ENCODE measurements around the gene MIAT.

Gene MIAT

GRCh38 chr22:26648528-26649388 lies 8.6 kb upstream of the MIAT start:
- Mint-ChIP-seq H3K4me3 (peak overlapping the region; percentile 14), H3K9me3 (ENCODE audit: low read depth) (no peaks in the 10 kb centered on the region), H3K36me3 (no peaks in the 10 kb centered on the region), H3K4me1 (ENCODE audit: low read depth) (peaks cover 52% of the 10 kb centered on the region), H3K27me3 (no peaks in the 10 kb centered on the region), H3K27ac (peak overlapping the region; percentile 7)

- Mint-ChIP-seq H3K9me3 (ENCODE audit: low read depth) (no peaks in the 10 kb centered on the region), H3K27me3 (no peaks in the 10 kb centered on the region), H3K27ac (no peak overlapping the region), H3K4me3 (no peak overlapping the region), H3K36me3 (no peaks in the 10 kb centered on the region), H3K4me1 (ENCODE audit: low read depth) (peaks cover 34% of the 10 kb centered on the region)
These were observed 6.5 kb upstream of the MIAT start for GRCh38 chr22:26650722-26651421.

DNA sequence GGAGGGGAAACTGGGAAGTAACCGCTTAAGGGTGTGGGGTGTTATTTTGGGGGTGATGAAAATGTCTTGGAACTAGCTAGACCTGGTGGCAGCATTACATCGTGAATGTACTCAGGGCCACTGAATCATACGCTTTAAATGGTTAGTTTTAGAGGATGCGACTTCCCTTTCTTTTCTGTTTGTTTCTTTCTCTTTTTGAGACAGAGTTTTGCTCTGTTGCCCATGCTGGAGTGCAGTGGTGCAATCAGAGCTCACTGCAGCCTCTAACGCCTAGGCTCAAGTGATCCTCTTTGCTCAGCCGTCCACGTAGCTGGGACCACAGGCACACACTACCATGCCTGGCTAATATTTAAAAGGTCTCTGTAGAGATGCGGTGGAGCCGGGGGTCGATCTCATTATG lies 5.6 kb upstream of the MIAT start:
- Mint-ChIP-seq H3K27ac (no peak overlapping the region), H3K27me3 (no peaks in the 10 kb centered on the region), H3K4me1 (ENCODE audit: low read depth) (peaks cover 27% of the 10 kb centered on the region), H3K4me3 (no peak overlapping the region), H3K36me3 (no peaks in the 10 kb centered on the region), H3K9me3 (ENCODE audit: low read depth) (no peaks in the 10 kb centered on the region)

DNA sequence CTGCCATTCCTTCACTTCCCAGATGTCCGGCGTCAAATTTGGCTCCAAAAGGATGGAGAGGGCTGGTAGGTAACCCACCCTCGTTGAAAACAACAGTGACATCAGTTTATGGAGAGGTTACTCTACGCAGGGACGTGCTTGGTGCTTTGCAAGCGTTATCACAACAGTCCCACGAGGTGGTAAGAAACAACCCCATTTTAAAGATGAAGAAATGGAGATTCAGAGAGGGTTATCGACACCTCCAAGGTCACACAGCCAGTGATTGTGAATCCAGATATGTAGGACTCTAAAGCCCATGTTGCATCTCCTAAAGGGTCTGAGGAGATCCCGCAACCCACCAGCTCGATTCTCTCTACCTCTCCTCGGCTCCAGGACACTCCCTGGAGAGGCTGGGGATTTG lies 773 bp downstream of the MIAT start:
- no peaks in the 10 kb centered on the region for H3K9me3 Mint-ChIP-seq (ENCODE audit: low read depth)
- peak overlapping the region; percentile 91 for H3K4me3 Mint-ChIP-seq
- H3K27me3 Mint-ChIP-seq: no peaks in the 10 kb centered on the region

GRCh38 chr22:26658671-26659478 lies 1.5 kb downstream of the MIAT start:
- peak overlapping the region; percentile 91 for H3K4me3 Mint-ChIP-seq
- no peaks in the 10 kb centered on the region for H3K9me3 Mint-ChIP-seq (ENCODE audit: low read depth)
- H3K36me3 Mint-ChIP-seq: no peaks in the 10 kb centered on the region
- H3K27ac Mint-ChIP-seq: peak overlapping the region; percentile 83
- H3K4me1 Mint-ChIP-seq (ENCODE audit: low read depth): peaks cover 21% of the 10 kb centered on the region
- no peaks in the 10 kb centered on the region for H3K27me3 Mint-ChIP-seq

More for the DNA sequence above, 773 bp downstream of the MIAT start:
- Mint-ChIP-seq H3K27ac (peak overlapping the region; percentile 85), H3K36me3 (no peaks in the 10 kb centered on the region), H3K4me1 (ENCODE audit: low read depth) (peaks cover 19% of the 10 kb centered on the region)

GRCh38 chr22:26660356-26660755 lies 3.0 kb downstream of the MIAT start:
- Mint-ChIP-seq H3K36me3 (no peaks in the 10 kb centered on the region), H3K4me1 (ENCODE audit: low read depth) (peaks cover 34% of the 10 kb centered on the region), H3K9me3 (ENCODE audit: low read depth) (no peaks in the 10 kb centered on the region), H3K27me3 (no peaks in the 10 kb centered on the region), H3K4me3 (no peak overlapping the region), H3K27ac (no peak overlapping the region)

- H3K4me3 Mint-ChIP-seq: no peak overlapping the region
- no peaks in the 10 kb centered on the region for H3K36me3 Mint-ChIP-seq
- H3K9me3 Mint-ChIP-seq (ENCODE audit: low read depth): no peaks in the 10 kb centered on the region
- peaks cover 40% of the 10 kb centered on the region for H3K4me1 Mint-ChIP-seq (ENCODE audit: low read depth)
- H3K27ac Mint-ChIP-seq: no peak overlapping the region
- H3K27me3 Mint-ChIP-seq: no peaks in the 10 kb centered on the region
These were observed 3.7 kb downstream of the MIAT start for GRCh38 chr22:26660961-26661578.

GRCh38 chr22:26662160-26662559 lies 4.8 kb downstream of the MIAT start:
- Mint-ChIP-seq H3K27ac (no peak overlapping the region), H3K4me3 (no peak overlapping the region), H3K36me3 (no peaks in the 10 kb centered on the region), H3K4me1 (ENCODE audit: low read depth) (peaks cover 41% of the 10 kb centered on the region), H3K9me3 (ENCODE audit: low read depth) (no peaks in the 10 kb centered on the region), H3K27me3 (no peaks in the 10 kb centered on the region)

DNA sequence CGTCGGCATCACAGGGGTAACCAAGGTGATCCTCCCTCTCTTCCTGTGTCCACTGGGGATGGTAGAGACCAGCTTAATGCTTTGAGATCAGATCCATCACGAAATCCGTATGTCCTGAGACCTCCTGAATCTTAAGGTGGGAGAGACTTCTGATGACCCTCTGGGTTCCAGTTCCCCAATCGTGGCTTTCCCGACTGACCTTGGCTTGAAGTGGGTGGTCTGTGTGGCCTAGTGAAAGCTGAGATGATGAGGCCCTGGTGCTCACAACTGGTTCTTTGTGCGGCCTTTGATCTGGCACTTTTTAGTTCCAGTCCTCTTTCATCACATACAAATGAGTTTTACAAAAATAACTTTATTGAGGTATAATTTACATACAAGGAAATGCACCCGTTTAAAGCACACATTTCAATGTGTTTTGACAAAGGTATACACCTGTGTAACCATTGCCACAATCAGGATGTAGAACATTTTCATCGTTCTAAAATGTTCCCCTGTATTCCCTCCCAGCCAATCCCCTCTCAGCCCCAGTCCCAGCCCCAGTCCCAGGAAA lies 6.1 kb downstream of the MIAT start:
- Mint-ChIP-seq H3K4me1 (ENCODE audit: low read depth) (peaks cover 36% of the 10 kb centered on the region), H3K27ac (no peak overlapping the region), H3K4me3 (no peak overlapping the region), H3K36me3 (peaks cover 2% of the 10 kb centered on the region), H3K9me3 (ENCODE audit: low read depth) (no peaks in the 10 kb centered on the region), H3K27me3 (no peaks in the 10 kb centered on the region)

DNA sequence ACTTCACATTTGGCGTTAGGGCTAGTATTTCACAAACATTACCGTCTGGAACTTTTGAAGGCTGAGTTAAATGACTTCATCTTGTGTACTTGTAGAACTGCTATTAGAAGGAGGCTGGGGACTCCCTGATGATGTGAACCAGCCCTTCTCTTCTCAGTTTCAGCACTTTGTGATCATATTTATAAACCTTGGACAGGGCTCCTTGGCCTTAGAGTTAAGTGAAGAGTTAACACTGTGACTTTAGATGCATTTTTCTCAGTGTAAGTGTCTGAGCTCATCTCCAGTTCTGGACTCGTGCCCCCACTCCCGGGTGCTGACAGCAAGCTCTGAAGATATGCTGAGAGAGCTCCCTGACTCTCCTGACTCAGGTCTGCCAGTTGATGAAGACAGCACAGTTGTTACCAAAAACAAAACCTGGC lies 8.4 kb downstream of the MIAT start:
- peak overlapping the region; percentile 86 for H3K27ac Mint-ChIP-seq
- H3K4me3 Mint-ChIP-seq: peak overlapping the region; percentile 75
- peaks cover 38% of the 10 kb centered on the region for H3K4me1 Mint-ChIP-seq (ENCODE audit: low read depth)
- H3K9me3 Mint-ChIP-seq (ENCODE audit: low read depth): no peaks in the 10 kb centered on the region
- peaks cover 2% of the 10 kb centered on the region for H3K36me3 Mint-ChIP-seq
- no peaks in the 10 kb centered on the region for H3K27me3 Mint-ChIP-seq

DNA sequence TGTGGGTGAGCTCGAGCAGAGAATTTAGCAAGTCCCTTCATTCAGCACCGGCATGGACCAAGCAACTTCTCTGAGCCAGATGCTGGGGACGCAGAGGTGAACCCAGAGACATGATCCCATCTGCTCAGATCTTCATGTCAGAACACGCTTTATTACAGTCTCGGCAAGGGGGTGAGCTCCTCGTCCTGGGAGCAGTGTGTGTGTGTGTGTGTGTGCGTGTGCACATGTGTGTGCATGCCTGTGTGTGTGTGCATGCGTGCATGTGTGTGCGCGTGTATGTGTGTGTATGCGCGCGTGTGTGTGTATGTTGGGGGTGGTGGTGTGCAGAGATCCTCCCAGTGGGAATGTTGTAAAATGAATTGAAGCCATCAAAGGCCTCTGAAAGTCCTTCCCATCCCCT lies 9.8 kb downstream of the MIAT start:
- H3K4me3 Mint-ChIP-seq: no peak overlapping the region
- H3K27me3 Mint-ChIP-seq: no peaks in the 10 kb centered on the region
- H3K27ac Mint-ChIP-seq: no peak overlapping the region
- H3K4me1 Mint-ChIP-seq (ENCODE audit: low read depth): peaks cover 52% of the 10 kb centered on the region
- H3K36me3 Mint-ChIP-seq: peaks cover 2% of the 10 kb centered on the region
- H3K9me3 Mint-ChIP-seq (ENCODE audit: low read depth): no peaks in the 10 kb centered on the region

DNA sequence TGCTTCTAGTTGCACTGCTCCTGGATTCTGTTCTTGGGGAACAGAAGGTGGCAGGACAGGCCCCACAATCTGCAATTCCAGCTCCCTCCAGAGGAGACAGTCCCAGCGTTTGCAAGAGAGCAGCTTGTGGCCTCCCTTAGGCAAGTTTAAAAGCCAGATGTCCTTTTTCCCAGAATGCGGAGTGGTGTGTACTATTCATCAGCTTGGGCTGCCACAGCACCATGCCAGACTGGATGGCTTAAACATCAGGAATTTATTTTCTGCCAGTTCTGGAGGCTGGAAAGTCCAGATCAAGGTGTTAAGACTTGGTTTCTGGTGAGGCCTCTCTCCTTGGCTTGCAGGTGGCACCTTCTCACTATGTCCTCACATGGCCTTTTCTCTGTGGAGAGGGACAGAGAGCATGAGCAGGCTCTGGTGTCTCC lies 11.7 kb downstream of the MIAT start:
- H3K27ac Mint-ChIP-seq: peak overlapping the region; percentile 71
- H3K36me3 Mint-ChIP-seq: peaks cover 2% of the 10 kb centered on the region
- peaks cover 61% of the 10 kb centered on the region for H3K4me1 Mint-ChIP-seq (ENCODE audit: low read depth)
- H3K4me3 Mint-ChIP-seq: no peak overlapping the region
- H3K9me3 Mint-ChIP-seq (ENCODE audit: low read depth): no peaks in the 10 kb centered on the region
- H3K27me3 Mint-ChIP-seq: no peaks in the 10 kb centered on the region

DNA sequence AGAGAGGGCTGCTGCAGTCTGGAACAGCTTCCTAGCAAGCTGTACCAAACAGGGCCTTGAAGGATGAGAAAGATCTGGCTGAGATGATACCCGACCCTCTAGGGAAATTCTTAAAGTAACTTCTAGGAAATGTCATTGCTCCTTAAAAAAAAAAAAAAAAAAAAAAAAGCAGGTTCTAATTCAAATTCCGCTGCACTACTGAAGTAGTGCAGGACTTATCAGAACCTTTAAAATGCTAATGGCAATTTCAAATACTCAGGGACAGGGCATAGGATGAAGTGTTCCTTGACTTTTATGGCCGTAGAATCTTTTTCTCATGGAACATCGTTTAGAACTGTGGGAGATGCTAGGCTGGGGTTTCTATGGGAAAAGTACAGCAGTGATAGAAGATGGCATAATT lies 13.1 kb downstream of the MIAT start:
- Mint-ChIP-seq H3K4me1 (ENCODE audit: low read depth) (peaks cover 62% of the 10 kb centered on the region), H3K27ac (peak overlapping the region; percentile 99), H3K4me3 (peak overlapping the region; percentile 97), H3K27me3 (no peaks in the 10 kb centered on the region), H3K9me3 (ENCODE audit: low read depth) (no peaks in the 10 kb centered on the region), H3K36me3 (peaks cover 2% of the 10 kb centered on the region)

DNA sequence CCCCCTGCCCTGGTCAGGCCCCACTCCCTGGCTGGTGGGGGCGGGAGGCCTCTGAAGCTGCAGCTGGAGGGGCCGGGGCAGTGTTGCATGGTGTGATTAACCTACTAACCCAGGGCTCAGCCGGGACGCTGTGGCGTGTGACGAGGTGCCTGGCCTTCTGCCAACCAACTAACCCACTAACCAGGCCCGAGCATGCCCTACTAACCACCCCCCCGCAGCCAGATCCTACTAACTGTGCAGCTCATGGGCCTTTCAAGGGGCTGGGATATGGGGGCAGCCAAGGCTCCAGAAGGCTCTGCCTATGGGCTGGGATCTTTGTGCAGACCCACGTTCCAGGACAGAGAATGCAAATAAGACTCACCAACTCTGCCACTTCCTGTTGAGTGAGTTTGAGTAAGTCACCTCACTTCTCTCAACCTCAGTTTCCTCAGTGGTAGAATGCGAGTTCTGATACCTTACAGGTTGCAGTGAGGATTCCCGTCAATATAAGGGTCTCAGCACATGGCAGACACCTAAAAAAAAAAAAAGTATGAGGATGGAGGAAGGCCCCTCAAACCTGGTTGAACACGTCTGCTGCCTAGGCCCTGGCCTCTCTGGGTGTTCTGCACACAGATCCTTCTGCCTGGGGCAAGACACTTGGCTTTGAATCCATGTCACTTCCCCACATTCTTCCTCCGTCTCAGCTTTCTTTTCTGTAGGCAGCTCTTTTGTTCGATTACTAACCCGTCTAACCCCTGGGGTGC lies 14.1 kb downstream of the MIAT start:
- Mint-ChIP-seq H3K27ac (peak overlapping the region; percentile 99), H3K4me1 (ENCODE audit: low read depth) (peaks cover 64% of the 10 kb centered on the region), H3K9me3 (ENCODE audit: low read depth) (no peaks in the 10 kb centered on the region), H3K36me3 (peaks cover 4% of the 10 kb centered on the region), H3K27me3 (no peaks in the 10 kb centered on the region), H3K4me3 (peak overlapping the region; percentile 97)
